ENCODE measurements around the gene DRG2.
A peak's percentile ranks its signal among the peaks of the same experiment; 100 is the strongest.

DRG2 gene

GRCh38 chr17:18074566-18075272 lies 13.0 kb upstream of the DRG2 start:
- no CpG with 5 or more reads among the region's 6 CpGs for WGBS, 2 donors (ENCODE audit: extremely low coverage in 2 of 2, insufficient read length in 2 of 2, insufficient replicate concordance in 1 of 2)
- Histone ChIP-seq H3K36me3 (replicated peaks in 1 of 2; ENCODE audit: control insufficient read depth in 2 of 2, insufficient read depth in 2 of 2, low read length in 2 of 2) (no peaks in the 10 kb centered on the region), H3K27ac (replicated peaks; ENCODE audit: low read length) (no peak overlapping the region), H2BK15ac (ENCODE audit: low read length) (no peak overlapping the region), H3K4ac (ENCODE audit: low read length) (no peak overlapping the region), H3K9ac (ENCODE audit: low read depth, low read length, poor library complexity) (no peak overlapping the region), H3K4me2 (ENCODE audit: insufficient read depth, low read length, poor library complexity, severe bottlenecking) (no peak overlapping the region), H2AK5ac (ENCODE audit: low read depth, low read length) (no peak overlapping the region), H2BK5ac (ENCODE audit: low read length) (no peak overlapping the region), H4K8ac (ENCODE audit: low read depth, low read length) (no peak overlapping the region), H2AFZ (ENCODE audit: low read length) (no peak overlapping the region), H3K4me1 (ENCODE audit: control insufficient read depth in 2 of 2, insufficient read depth in 1 of 2, low read depth in 1 of 2, low read length in 2 of 2) (peaks cover 3 to 4% of the 10 kb centered on the region in 2 donors), H2BK120ac (ENCODE audit: low read depth, low read length) (no peak overlapping the region), H3K27me3 (ENCODE audit: control insufficient read depth in 3 of 3, insufficient read depth in 3 of 3, low read depth in 1 of 3, low read length in 3 of 3) (peaks cover 0 to 2% (median 0%) of the 10 kb centered on the region in 3 experiments), H3K9me3 (replicated peaks in 1 of 2; ENCODE audit: control insufficient read depth in 2 of 2, insufficient read depth in 1 of 2, low read depth in 1 of 2, low read length in 2 of 2) (peaks cover 0 to 2% of the 10 kb centered on the region in 2 donors), H3K79me1 (ENCODE audit: low read depth, low read length) (no peaks in the 10 kb centered on the region), H4K91ac (ENCODE audit: low read depth, low read length, poor library complexity) (no peak overlapping the region), H3K18ac (ENCODE audit: low read length) (no peak overlapping the region), H3K23ac (ENCODE audit: low read depth, low read length, poor library complexity) (no peak overlapping the region), H3K14ac (ENCODE audit: low read length) (no peak overlapping the region), H2BK12ac (ENCODE audit: low read length) (no peak overlapping the region), H3K4me3 (ENCODE audit: low read length in 2 of 2) (no peak overlapping the region)
- DNase-seq (ENCODE audit: low spot score), result no peak

- H3K9me3 ChIP-seq (replicated peaks in 1 of 2; ENCODE audit: control insufficient read depth in 2 of 2, insufficient read depth in 1 of 2, low read depth in 1 of 2, low read length in 2 of 2), result peaks cover 0 to 2% of the 10 kb centered on the region in 2 donors
- H2BK120ac ChIP-seq (ENCODE audit: low read depth, low read length), result no peak overlapping the region
- no peak overlapping the region for H3K27ac ChIP-seq (replicated peaks; ENCODE audit: low read length)
- no peaks in the 10 kb centered on the region for H3K4me1 ChIP-seq (ENCODE audit: control insufficient read depth in 2 of 2, insufficient read depth in 1 of 2, low read depth in 1 of 2, low read length in 2 of 2)
- no peak overlapping the region for H3K23ac ChIP-seq (ENCODE audit: low read depth, low read length, poor library complexity)
- no peaks in the 10 kb centered on the region for H3K79me1 ChIP-seq (ENCODE audit: low read depth, low read length)
- no peak overlapping the region for H4K8ac ChIP-seq (ENCODE audit: low read depth, low read length)
- H3K27me3 ChIP-seq (ENCODE audit: control insufficient read depth in 3 of 3, insufficient read depth in 3 of 3, low read depth in 1 of 3, low read length in 3 of 3), result peaks cover 0 to 2% (median 0%) of the 10 kb centered on the region in 3 experiments
- H4K91ac ChIP-seq (ENCODE audit: low read depth, low read length, poor library complexity), result no peak overlapping the region
- no peak overlapping the region for H2BK12ac ChIP-seq (ENCODE audit: low read length)
- H2BK5ac ChIP-seq (ENCODE audit: low read length), result no peak overlapping the region
- H3K9ac ChIP-seq (ENCODE audit: low read depth, low read length, poor library complexity), result no peak overlapping the region
- no CpG with 5 or more reads among the region's 7 CpGs for WGBS, 2 donors (ENCODE audit: extremely low coverage in 2 of 2, insufficient read length in 2 of 2, insufficient replicate concordance in 1 of 2)
- no peaks in the 10 kb centered on the region for H3K36me3 ChIP-seq (replicated peaks in 1 of 2; ENCODE audit: control insufficient read depth in 2 of 2, insufficient read depth in 2 of 2, low read length in 2 of 2)
- H3K18ac ChIP-seq (ENCODE audit: low read length), result no peak overlapping the region
- H3K4ac ChIP-seq (ENCODE audit: low read length), result no peak overlapping the region
- H3K4me2 ChIP-seq (ENCODE audit: insufficient read depth, low read length, poor library complexity, severe bottlenecking), result no peak overlapping the region
- DNase-seq (ENCODE audit: low spot score), result no peak
- H3K4me3 ChIP-seq (ENCODE audit: low read length in 2 of 2), result no peak overlapping the region
- no peak overlapping the region for H2AK5ac ChIP-seq (ENCODE audit: low read depth, low read length)
- no peak overlapping the region for H3K14ac ChIP-seq (ENCODE audit: low read length)
- H2BK15ac ChIP-seq (ENCODE audit: low read length), result no peak overlapping the region
- H2AFZ ChIP-seq (ENCODE audit: low read length), result peak overlapping the region; percentile 51
Measured at GRCh38 chr17:18076936-18077335, 10.8 kb upstream of the DRG2 start.

GRCh38 chr17:18079543-18079942 lies 8.2 kb upstream of the DRG2 start:
- H2BK120ac ChIP-seq (ENCODE audit: low read depth, low read length), result no peak overlapping the region
- H2BK12ac ChIP-seq (ENCODE audit: low read length), result no peak overlapping the region
- H3K4me3 ChIP-seq (ENCODE audit: low read length in 2 of 2), result no peak overlapping the region
- no peak overlapping the region for H2BK5ac ChIP-seq (ENCODE audit: low read length)
- H2BK15ac ChIP-seq (ENCODE audit: low read length), result no peak overlapping the region
- peaks cover 0 to 2% (median 0%) of the 10 kb centered on the region in 3 experiments for H3K27me3 ChIP-seq (ENCODE audit: control insufficient read depth in 3 of 3, insufficient read depth in 3 of 3, low read depth in 1 of 3, low read length in 3 of 3)
- no peak for DNase-seq (ENCODE audit: low spot score)
- no peak overlapping the region for H3K4me2 ChIP-seq (ENCODE audit: insufficient read depth, low read length, poor library complexity, severe bottlenecking)
- no peak overlapping the region for H3K23ac ChIP-seq (ENCODE audit: low read depth, low read length, poor library complexity)
- WGBS, 2 donors (ENCODE audit: extremely low coverage in 2 of 2, insufficient read length in 2 of 2, insufficient replicate concordance in 1 of 2), result no CpG with 5 or more reads among the region's 4 CpGs
- H3K36me3 ChIP-seq (replicated peaks in 1 of 2; ENCODE audit: control insufficient read depth in 2 of 2, insufficient read depth in 2 of 2, low read length in 2 of 2), result no peaks in the 10 kb centered on the region
- no peak overlapping the region for H4K91ac ChIP-seq (ENCODE audit: low read depth, low read length, poor library complexity)
- H3K27ac ChIP-seq (replicated peaks; ENCODE audit: low read length), result no peak overlapping the region
- no peak overlapping the region for H2AK5ac ChIP-seq (ENCODE audit: low read depth, low read length)
- no peaks in the 10 kb centered on the region for H3K79me1 ChIP-seq (ENCODE audit: low read depth, low read length)
- H4K8ac ChIP-seq (ENCODE audit: low read depth, low read length), result no peak overlapping the region
- peaks cover 0 to 2% of the 10 kb centered on the region in 2 donors for H3K9me3 ChIP-seq (replicated peaks in 1 of 2; ENCODE audit: control insufficient read depth in 2 of 2, insufficient read depth in 1 of 2, low read depth in 1 of 2, low read length in 2 of 2)
- no peak overlapping the region for H3K9ac ChIP-seq (ENCODE audit: low read depth, low read length, poor library complexity)
- no peaks in the 10 kb centered on the region for H3K4me1 ChIP-seq (ENCODE audit: control insufficient read depth in 2 of 2, insufficient read depth in 1 of 2, low read depth in 1 of 2, low read length in 2 of 2)
- H3K4ac ChIP-seq (ENCODE audit: low read length), result no peak overlapping the region
- no peak overlapping the region for H3K18ac ChIP-seq (ENCODE audit: low read length)
- H2AFZ ChIP-seq (ENCODE audit: low read length), result no peak overlapping the region
- H3K14ac ChIP-seq (ENCODE audit: low read length), result no peak overlapping the region

DNA sequence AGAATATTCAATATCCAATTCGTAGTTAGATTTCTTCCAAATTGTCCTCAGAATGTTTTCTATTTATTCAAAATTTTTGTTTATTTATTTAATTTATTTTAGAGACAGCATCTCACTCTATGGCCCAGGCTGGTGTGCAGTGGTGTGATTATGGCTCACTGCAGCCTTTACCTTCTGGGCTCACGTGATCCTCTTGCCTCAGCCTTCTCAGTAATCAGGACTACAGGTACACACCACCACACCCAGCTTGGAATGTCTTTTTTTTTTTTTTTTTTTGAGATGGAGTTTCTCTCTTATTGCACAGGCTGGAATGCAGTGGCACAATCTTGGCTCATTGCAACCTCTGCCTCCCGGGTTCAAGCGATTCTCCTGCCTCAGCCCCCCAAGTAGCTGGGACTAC lies 3.5 kb upstream of the DRG2 start:
- no peak for DNase-seq (ENCODE audit: low spot score)
- H2BK15ac ChIP-seq (ENCODE audit: low read length), result no peak overlapping the region
- H2BK12ac ChIP-seq (ENCODE audit: low read length), result no peak overlapping the region
- H2BK5ac ChIP-seq (ENCODE audit: low read length), result no peak overlapping the region
- no peak overlapping the region for H3K4ac ChIP-seq (ENCODE audit: low read length)
- WGBS, 2 donors (ENCODE audit: extremely low coverage in 2 of 2, insufficient read length in 2 of 2, insufficient replicate concordance in 1 of 2), result no CpG with 5 or more reads among the region's 4 CpGs
- no peak overlapping the region for H3K18ac ChIP-seq (ENCODE audit: low read length)
- H4K91ac ChIP-seq (ENCODE audit: low read depth, low read length, poor library complexity), result no peak overlapping the region
- H2AFZ ChIP-seq (ENCODE audit: low read length), result no peak overlapping the region
- H4K8ac ChIP-seq (ENCODE audit: low read depth, low read length), result no peak overlapping the region
- H3K4me1 ChIP-seq (ENCODE audit: control insufficient read depth in 2 of 2, insufficient read depth in 1 of 2, low read depth in 1 of 2, low read length in 2 of 2), result peaks cover 0 to 6% of the 10 kb centered on the region in 2 donors
- H3K23ac ChIP-seq (ENCODE audit: low read depth, low read length, poor library complexity), result no peak overlapping the region
- no peak overlapping the region for H2BK120ac ChIP-seq (ENCODE audit: low read depth, low read length)
- H3K79me1 ChIP-seq (ENCODE audit: low read depth, low read length), result peaks cover 2% of the 10 kb centered on the region
- no peak overlapping the region for H2AK5ac ChIP-seq (ENCODE audit: low read depth, low read length)
- H3K4me2 ChIP-seq (ENCODE audit: insufficient read depth, low read length, poor library complexity, severe bottlenecking), result no peak overlapping the region
- H3K36me3 ChIP-seq (replicated peaks in 1 of 2; ENCODE audit: control insufficient read depth in 2 of 2, insufficient read depth in 2 of 2, low read length in 2 of 2), result no peaks in the 10 kb centered on the region
- H3K9me3 ChIP-seq (replicated peaks in 1 of 2; ENCODE audit: control insufficient read depth in 2 of 2, insufficient read depth in 1 of 2, low read depth in 1 of 2, low read length in 2 of 2), result no peaks in the 10 kb centered on the region
- H3K4me3 ChIP-seq (ENCODE audit: low read length in 2 of 2), result no peak overlapping the region
- H3K9ac ChIP-seq (ENCODE audit: low read depth, low read length, poor library complexity), result no peak overlapping the region
- H3K27ac ChIP-seq (replicated peaks; ENCODE audit: low read length), result no peak overlapping the region
- H3K14ac ChIP-seq (ENCODE audit: low read length), result no peak overlapping the region
- H3K27me3 ChIP-seq (ENCODE audit: control insufficient read depth in 3 of 3, insufficient read depth in 3 of 3, low read depth in 1 of 3, low read length in 3 of 3), result no peaks in the 10 kb centered on the region

Measured in neuronal stem cell (in vitro differentiated cells).